Activated T-cell treated with anti-CD3 and anti-CD28 coated beads, Interleukin-2, amount 50 U/mL, for 24 hours (primary cell): ENCODE measurements around the gene PPP6R2.
A peak's percentile ranks its signal among the peaks of the same experiment; 100 is the strongest.

Experiments
- DNase-seq: peaks from one replicate; pipeline ENCODE4 v3.0.0-alpha.2; 2020
- H3K27ac Mint-ChIP-seq: 2 replicates; pipeline ENCODE4 v1.8.0; 2020; ENCODE audit warnings: mild to moderate bottlenecking, mixed read lengths
- H3K27me3 Mint-ChIP-seq: 2 replicates; pipeline ENCODE4 v1.8.0; 2020; ENCODE audit warnings: mixed read lengths
- H3K36me3 Mint-ChIP-seq: 2 replicates; pipeline ENCODE4 v1.8.0; 2020; ENCODE audit warnings: low read depth, mixed read lengths
- H3K4me1 Mint-ChIP-seq: 2 replicates; pipeline ENCODE4 v1.8.0; 2020; ENCODE audit warnings: low read depth, mixed read lengths
- H3K4me3 Mint-ChIP-seq: 2 replicates; pipeline ENCODE4 v1.8.0; 2020; ENCODE audit warnings: mild to moderate bottlenecking, moderate library complexity, mixed read lengths
- H3K9me3 Mint-ChIP-seq: 2 replicates; pipeline ENCODE4 v1.8.0; 2020; ENCODE audit warnings: mixed read lengths

Gene PPP6R2

DNA sequence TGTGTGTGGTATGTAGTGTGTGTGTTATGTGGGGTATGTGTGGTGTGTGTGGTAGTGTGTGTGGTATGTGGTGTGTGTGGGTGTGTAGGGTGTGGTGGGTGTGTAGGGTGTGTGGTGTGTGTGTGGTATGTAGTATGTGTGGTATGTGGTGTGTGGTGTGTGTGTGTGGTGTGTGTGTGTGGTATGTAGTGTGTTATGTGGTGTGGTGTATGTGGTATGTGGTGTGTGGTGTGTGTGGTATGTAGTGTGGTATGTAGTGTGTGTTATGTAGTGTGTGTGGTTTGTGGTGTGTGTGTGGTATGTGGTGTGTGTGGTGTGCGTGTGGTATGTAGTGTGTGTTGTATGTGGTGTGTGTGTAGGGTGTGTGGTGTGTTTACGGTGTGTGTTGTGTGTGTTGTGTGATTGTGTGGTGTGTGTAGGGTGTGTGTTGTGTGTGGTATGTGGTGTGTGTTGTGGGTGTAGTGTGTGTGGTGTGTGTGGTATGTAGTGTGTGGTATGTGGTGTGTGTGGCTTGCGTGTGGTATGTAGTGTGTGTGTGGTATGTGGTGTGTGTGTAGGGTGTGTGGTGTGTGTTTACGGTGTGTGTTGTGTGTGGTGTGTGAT, 4.2 kb upstream of the PPP6R2 start:
- Mint-ChIP-seq H3K9me3 (no peaks in the 10 kb centered on the region), H3K4me1 (peaks cover 15% of the 10 kb centered on the region), H3K36me3 (no peaks in the 10 kb centered on the region), H3K27ac (no peak overlapping the region), H3K4me3 (no peak overlapping the region), H3K27me3 (no peaks in the 10 kb centered on the region)
- DNase-seq, result no peak

DNA sequence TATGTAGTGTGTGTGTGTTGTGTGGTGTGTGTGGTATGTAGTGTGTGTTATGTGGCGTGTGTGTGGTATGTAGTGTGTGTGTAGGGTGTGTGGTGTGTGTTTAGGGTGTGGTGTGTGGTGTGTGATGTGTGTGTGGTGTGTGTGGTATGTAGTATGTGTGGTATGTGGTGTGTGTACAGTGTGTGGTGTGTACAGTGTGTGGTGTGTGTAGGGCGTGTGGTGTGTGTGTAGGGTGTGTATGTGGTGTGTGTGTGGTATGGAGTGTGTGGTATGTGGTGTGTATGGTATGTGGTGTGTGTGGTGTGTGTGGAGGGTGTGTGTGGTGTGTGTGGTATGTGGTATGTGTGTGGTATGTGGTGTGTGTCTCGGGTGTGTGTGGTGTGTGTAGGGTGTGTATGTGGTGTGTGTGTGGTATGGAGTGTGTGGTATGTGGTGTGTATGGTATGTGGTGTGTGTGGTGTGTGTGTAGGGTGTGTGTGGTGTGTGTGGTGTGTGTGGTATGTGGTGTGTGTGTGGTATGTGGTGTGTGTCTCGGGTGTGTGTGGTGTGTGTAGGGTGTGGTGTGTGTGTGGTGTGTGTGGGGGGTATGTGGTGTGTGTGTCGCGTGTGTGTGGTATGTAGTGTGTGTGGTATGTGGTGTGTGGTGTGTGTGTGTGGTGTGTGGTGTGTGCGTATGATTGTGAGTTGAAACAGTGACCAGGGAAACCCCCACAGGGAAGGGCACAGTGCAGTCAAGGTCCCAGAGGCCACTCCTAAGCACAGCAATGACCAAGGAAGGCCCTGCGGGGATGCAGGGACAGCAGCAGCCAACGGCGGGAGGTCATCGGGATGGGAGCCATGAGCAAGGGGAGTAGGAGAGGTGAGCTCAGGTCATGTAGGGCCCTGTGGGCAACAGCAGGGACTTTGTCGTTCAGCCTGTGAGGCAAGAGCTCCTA, 2.9 kb upstream of the PPP6R2 start:
- H3K9me3 Mint-ChIP-seq, result no peaks in the 10 kb centered on the region
- DNase-seq, result no peak
- no peaks in the 10 kb centered on the region for H3K27me3 Mint-ChIP-seq
- no peaks in the 10 kb centered on the region for H3K36me3 Mint-ChIP-seq
- no peak overlapping the region for H3K27ac Mint-ChIP-seq
- peaks cover 15% of the 10 kb centered on the region for H3K4me1 Mint-ChIP-seq
- no peak overlapping the region for H3K4me3 Mint-ChIP-seq

DNA sequence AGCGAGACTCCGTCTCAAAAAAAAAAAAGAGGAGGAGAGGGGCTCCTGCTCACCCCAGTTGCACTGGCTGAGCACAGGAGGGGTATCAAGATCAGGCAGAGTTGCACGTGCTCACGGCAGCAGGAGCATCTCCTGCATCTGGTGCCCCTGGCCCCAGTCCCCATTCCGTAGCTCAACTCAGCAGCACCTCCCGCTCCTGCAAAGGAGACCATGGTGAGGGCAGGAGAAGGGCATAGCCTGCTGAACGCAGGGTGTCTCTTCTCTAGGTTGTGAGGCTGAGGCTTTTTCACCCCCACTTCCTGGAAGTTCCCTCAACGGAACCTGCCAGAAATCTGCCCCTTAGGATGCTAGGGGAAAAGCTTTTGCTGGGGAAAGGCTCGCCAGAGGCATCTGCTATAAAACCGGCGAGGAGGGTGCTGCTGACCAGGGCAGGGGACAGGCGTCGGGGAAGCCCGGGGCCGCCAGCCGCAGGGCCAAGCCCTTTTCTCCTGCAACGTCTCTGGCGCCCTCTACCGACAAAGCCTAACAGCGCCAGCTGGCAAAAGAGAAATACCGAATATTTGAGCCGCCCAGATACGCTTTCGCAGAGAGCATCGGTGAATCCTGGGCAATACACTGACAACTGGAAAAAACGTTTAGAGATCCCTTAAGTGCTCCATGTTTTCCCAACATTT, 1.0 kb upstream of the PPP6R2 start:
- no peaks in the 10 kb centered on the region for H3K27me3 Mint-ChIP-seq
- peak overlapping the region; percentile 77 for H3K4me3 Mint-ChIP-seq
- peak overlapping the region; percentile 93 for H3K27ac Mint-ChIP-seq
- H3K9me3 Mint-ChIP-seq, result no peaks in the 10 kb centered on the region
- H3K4me1 Mint-ChIP-seq, result peaks cover 15% of the 10 kb centered on the region
- DNase-seq, result peak; percentile 91
- H3K36me3 Mint-ChIP-seq, result no peaks in the 10 kb centered on the region

DNA sequence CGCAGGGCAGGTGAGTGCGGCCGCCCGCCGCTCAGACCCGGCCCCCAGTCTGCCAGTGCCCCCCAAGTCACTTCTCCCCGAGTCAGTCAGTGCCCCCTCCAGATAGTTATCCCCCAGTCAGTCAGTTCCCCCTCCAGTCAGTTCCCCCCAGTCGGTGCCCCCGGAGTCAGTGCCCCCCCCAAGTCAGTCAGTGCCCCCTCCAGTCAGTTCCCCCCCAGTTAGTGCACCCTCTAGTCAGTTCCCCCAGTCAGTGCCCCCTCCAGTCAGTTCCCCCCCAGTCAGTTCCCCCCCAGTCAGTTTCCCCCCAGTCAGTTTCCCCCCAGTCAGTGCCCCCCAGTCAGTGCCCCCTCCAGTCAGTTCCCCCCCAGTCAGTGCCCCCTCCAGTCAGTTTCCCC, 411 bp downstream of the PPP6R2 start:
- Mint-ChIP-seq H3K9me3 (no peaks in the 10 kb centered on the region), H3K27me3 (no peaks in the 10 kb centered on the region), H3K27ac (no peak overlapping the region), H3K36me3 (no peaks in the 10 kb centered on the region), H3K4me3 (peak overlapping the region; percentile 63), H3K4me1 (peaks cover 15% of the 10 kb centered on the region)
- DNase-seq, result no peak

DNA sequence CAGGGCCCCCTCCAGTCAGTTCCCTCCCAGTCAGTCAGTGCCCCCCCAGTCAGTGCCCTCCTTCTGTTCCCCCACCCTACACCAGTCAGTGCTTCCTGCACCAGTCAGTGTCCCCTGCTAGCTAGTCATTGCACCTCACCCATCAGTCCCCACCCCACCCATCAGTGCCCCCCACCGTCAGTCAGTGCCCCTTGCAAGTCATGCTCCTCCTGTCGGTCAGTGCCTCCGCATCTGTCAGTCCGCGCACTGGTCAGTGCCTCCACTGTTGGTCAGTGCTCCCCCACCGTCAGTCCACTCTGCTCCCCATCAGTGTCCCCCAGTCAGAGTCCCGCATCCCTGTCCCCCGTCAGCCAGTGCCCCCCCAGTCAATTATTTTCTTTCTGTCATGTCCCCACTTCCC, 3.3 kb downstream of the PPP6R2 start:
- no peak for DNase-seq
- Mint-ChIP-seq H3K9me3 (no peaks in the 10 kb centered on the region), H3K27me3 (no peaks in the 10 kb centered on the region), H3K4me1 (peaks cover 12% of the 10 kb centered on the region), H3K27ac (no peak overlapping the region), H3K4me3 (no peak overlapping the region), H3K36me3 (peaks cover 6% of the 10 kb centered on the region)

DNA sequence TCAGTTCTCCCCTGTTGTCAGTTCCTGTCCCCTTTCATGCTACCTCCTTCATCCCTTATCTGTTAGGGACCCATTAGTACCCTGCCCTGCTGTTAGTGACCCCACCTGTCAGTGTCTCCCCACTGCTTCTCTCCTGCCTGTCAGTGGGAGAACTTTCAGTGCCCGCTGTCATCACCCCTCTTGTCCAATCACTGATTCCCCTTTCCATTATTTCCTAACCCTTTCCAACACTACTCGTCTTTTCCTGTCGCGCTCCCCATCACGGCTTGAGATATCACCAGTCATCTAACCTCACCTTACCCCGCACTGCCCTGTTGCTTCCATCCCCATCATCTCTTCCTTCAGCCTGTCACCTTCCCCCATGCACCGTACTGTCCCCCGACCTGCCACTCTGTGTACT, 4.0 kb downstream of the PPP6R2 start:
- H3K4me1 Mint-ChIP-seq, result peaks cover 8% of the 10 kb centered on the region
- H3K27me3 Mint-ChIP-seq, result no peaks in the 10 kb centered on the region
- no peak overlapping the region for H3K27ac Mint-ChIP-seq
- no peak overlapping the region for H3K4me3 Mint-ChIP-seq
- DNase-seq, result no peak
- H3K9me3 Mint-ChIP-seq, result no peaks in the 10 kb centered on the region
- peaks cover 12% of the 10 kb centered on the region for H3K36me3 Mint-ChIP-seq

DNA sequence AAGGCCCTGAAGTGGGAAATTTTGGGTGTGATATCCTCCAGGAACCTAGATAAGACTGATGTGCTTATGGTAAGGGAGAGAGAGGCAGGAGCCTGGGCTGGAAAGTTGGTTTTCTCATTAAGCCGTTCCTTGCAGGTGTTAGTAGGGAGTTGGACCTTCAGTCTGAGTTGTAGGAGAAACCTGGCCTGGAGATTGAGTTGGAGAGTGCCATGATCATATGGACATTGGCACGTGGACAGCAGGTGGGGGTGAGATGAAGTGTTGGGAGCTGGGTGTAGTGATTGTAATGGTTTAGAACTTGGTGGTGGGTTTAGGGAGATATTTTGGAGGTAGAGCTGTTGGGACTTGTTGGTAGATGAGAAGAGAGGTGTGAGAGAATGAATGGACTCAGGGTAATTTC, 4.9 kb downstream of the PPP6R2 start:
- H3K27ac Mint-ChIP-seq, result no peak overlapping the region
- H3K4me1 Mint-ChIP-seq, result peaks cover 1% of the 10 kb centered on the region
- no peak overlapping the region for H3K4me3 Mint-ChIP-seq
- H3K27me3 Mint-ChIP-seq, result no peaks in the 10 kb centered on the region
- H3K9me3 Mint-ChIP-seq, result no peaks in the 10 kb centered on the region
- peaks cover 21% of the 10 kb centered on the region for H3K36me3 Mint-ChIP-seq
- no peak for DNase-seq

DNA sequence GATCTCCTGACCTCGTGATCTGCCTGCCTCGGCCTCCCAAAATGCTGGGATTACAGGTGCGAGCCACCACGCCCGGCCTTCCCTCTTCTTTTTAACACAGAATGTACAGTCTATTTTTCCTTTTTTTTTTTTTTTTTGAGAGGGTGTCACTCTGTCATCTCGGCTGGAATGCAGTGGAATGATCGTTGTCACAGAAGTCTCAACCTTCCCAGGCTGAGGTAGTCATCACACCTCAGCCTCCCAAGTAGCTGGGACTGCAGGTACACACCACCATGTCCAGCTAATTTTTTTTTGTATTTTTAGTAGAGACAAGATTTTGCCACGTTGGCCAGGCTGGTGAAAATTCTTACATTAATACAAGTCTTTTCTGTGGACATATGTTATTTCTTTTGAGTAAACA, 13.1 kb downstream of the PPP6R2 start:
- H3K36me3 Mint-ChIP-seq, result peaks cover 68% of the 10 kb centered on the region
- H3K27me3 Mint-ChIP-seq, result no peaks in the 10 kb centered on the region
- H3K9me3 Mint-ChIP-seq, result no peaks in the 10 kb centered on the region
- no peak for DNase-seq
- no peak overlapping the region for H3K4me3 Mint-ChIP-seq
- H3K4me1 Mint-ChIP-seq, result peaks cover 36% of the 10 kb centered on the region
- H3K27ac Mint-ChIP-seq, result peak overlapping the region; percentile 11

DNA sequence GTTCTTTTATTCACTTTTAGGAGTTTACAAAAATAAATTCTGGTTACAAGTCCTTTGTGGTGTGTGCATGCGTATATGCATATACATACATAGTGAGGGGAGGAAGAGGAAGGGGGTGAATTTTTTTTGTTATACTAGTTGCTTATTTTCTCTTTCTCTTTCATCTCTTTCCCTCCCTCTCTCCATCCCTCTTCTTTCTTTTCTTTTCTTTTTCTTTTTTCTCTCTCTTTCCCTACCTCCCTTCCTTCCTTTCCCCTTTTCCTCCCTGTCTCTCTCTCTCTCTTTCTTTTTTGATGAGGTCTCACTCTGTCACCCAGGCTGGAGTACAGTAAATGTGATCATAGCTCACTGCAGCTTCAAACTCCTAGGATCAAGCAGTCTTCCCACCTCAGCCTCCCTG, 14.1 kb downstream of the PPP6R2 start:
- peak overlapping the region; percentile 11 for H3K27ac Mint-ChIP-seq
- DNase-seq, result no peak
- H3K9me3 Mint-ChIP-seq, result no peaks in the 10 kb centered on the region
- no peak overlapping the region for H3K4me3 Mint-ChIP-seq
- H3K36me3 Mint-ChIP-seq, result peaks cover 68% of the 10 kb centered on the region
- H3K27me3 Mint-ChIP-seq, result no peaks in the 10 kb centered on the region
- peaks cover 46% of the 10 kb centered on the region for H3K4me1 Mint-ChIP-seq

DNA sequence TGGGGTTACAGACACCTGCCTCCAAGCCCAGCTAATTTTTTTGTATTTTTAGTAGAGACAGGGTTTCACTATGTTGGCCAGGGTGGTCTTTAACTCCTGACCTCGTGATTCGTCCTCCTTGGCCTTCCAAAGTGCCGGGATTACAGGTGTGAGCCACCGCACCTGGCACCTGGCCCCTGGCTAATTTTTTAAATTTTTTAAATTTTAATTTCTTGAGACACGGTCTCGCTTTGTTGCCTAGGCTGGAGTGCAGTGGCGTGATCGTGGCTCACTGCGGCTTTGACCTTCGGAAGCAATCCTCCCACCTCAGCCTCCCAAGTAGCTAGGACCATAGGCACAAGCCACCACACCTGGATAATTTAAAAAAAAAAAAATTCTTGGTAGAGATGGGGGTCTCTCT, 14.6 kb downstream of the PPP6R2 start:
- Mint-ChIP-seq H3K36me3 (peaks cover 68% of the 10 kb centered on the region), H3K4me1 (peaks cover 51% of the 10 kb centered on the region), H3K27me3 (no peaks in the 10 kb centered on the region), H3K9me3 (no peaks in the 10 kb centered on the region), H3K27ac (no peak overlapping the region), H3K4me3 (no peak overlapping the region)
- no peak for DNase-seq

DNA sequence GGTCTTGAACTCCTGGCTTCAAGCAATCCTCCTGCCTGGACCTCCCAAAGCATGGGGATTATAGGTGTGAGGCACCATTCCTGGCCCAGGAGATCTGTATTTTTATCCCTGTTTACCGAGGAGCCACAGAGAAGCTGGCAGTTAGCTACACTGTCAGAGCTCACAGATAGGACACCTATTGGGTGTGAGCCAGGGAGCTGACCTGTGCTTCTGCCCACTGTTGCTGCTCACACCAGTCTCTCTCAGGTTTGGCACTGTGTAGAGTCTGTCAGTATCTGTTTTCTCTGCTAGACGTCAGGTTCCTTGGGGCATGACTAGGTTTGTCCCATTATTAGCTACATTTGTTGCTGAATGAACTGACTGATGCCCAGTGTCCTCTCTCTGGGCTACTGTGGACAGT, 17.5 kb downstream of the PPP6R2 start:
- Mint-ChIP-seq H3K27me3 (no peaks in the 10 kb centered on the region), H3K4me3 (no peak overlapping the region), H3K9me3 (no peaks in the 10 kb centered on the region), H3K4me1 (peaks cover 55% of the 10 kb centered on the region), H3K27ac (peak overlapping the region; percentile 75), H3K36me3 (peaks cover 63% of the 10 kb centered on the region)
- no peak for DNase-seq

DNA sequence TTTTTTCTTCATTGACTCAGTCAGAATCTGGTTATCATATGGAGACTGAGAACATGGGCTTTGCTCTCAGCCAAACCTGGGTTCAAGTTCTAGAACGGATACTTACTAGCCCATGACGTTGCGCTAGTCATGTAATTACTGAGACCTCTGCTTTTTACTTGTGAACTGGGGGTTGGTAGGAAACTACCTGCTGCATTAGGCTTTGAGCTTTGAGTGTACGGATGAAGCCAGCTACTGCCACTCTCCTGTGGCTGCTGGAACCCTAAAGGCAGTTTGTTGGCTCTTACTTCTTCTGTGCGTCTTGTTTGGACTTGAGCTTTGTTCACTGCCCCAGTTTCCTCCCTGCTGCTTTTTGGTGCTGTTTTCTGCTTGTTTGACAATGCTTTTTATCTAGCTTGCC, 18.1 kb downstream of the PPP6R2 start:
- peak overlapping the region; percentile 75 for H3K27ac Mint-ChIP-seq
- no peak for DNase-seq
- H3K36me3 Mint-ChIP-seq, result peaks cover 64% of the 10 kb centered on the region
- no peaks in the 10 kb centered on the region for H3K9me3 Mint-ChIP-seq
- H3K4me1 Mint-ChIP-seq, result peaks cover 58% of the 10 kb centered on the region
- H3K27me3 Mint-ChIP-seq, result no peaks in the 10 kb centered on the region
- H3K4me3 Mint-ChIP-seq, result no peak overlapping the region

DNA sequence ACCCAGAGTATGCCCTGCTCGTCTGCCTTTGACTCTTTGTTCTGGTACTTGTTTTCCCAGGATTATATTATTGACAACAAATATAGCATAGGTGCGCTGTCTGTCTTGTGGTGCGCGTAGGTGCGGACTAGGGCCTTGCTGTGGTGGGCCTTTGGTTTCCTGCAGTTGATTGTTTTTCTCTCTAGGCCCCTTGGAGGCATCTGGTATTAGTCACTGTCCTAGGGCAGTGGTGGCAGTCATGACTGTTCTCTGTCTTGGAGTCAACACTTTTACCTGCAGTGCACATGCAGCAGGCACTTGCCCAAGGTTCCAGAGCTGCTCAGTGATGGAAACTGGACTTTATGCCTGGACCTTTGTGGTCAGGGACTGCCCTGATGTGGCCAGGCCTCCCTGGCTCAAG, 18.6 kb downstream of the PPP6R2 start:
- H3K36me3 Mint-ChIP-seq, result peaks cover 64% of the 10 kb centered on the region
- DNase-seq, result no peak
- no peaks in the 10 kb centered on the region for H3K27me3 Mint-ChIP-seq
- no peak overlapping the region for H3K4me3 Mint-ChIP-seq
- H3K9me3 Mint-ChIP-seq, result no peaks in the 10 kb centered on the region
- H3K27ac Mint-ChIP-seq, result peak overlapping the region; percentile 75
- H3K4me1 Mint-ChIP-seq, result peaks cover 58% of the 10 kb centered on the region

DNA sequence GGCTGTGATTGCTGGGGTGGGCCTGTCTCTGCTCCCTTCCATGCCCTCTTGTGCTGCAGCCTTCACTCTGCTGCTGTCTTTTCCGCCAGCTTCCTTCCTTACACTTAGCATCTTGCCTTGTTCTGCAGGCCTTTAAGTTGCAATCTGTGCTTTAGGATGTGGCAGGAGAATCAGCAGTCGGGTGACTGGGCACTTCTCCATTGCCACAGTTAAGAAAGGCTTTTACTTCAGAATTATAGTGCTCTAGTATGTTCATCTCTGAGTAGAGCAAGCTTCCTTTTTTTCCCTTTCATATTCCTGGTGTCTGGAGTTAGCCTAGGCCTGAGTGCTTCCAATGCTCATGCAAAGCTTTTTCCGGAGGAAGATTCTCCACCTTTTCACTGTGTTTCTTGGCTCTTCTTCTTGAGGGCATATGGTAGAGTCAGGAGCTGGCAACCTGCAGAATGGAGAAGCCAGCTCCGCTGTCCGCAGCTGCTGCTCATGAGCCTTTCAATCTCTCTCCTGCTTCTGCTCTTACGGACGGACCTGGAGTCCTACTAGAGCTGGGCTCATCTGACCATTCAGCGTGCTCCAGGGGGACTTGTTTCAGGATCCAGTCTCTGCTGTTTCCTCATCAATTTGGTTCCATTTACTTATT, 20.2 kb downstream of the PPP6R2 start:
- no peaks in the 10 kb centered on the region for H3K9me3 Mint-ChIP-seq
- no peak for DNase-seq
- H3K27ac Mint-ChIP-seq, result peak overlapping the region; percentile 20
- no peaks in the 10 kb centered on the region for H3K27me3 Mint-ChIP-seq
- H3K4me3 Mint-ChIP-seq, result no peak overlapping the region
- peaks cover 54% of the 10 kb centered on the region for H3K4me1 Mint-ChIP-seq
- peaks cover 70% of the 10 kb centered on the region for H3K36me3 Mint-ChIP-seq
